A673 (cell line): ENCODE measurements around the gene CNNM1. TPM values are rescaled to one million over a fixed set of nuclear protein-coding genes. Genes with fewer than 3 reads are reported as not detected.
A peak's percentile ranks its signal among the peaks of the same experiment; 100 is the strongest.

Experiments
- BruUV-seq: library from RNA; stranded (reverse); fragments of 400-500 nt; replicated peaks from 2 replicates; lab custom pipeline; 2021; lab: Mats Ljungman, UMichigan
- CTCF ChIA-PET: fragments of 300-600 bp; sonication (Branson Sonifier 250); formaldehyde crosslinking; loops from one replicate; lab custom pipeline; 2022; ENCODE audit warnings: antibody characterized with exemption; lab: Charles Lee
- POLR2A ChIA-PET: fragments of 300-600 bp; sonication (Branson Sonifier 250); formaldehyde crosslinking; loops from one replicate; lab custom pipeline; 2022; ENCODE audit warnings: antibody characterized with exemption; ENCODE audit not compliant: low non-redundant PET; lab: Charles Lee
- DNase-seq: peaks from one replicate; pipeline ENCODE4 v3.0.0-alpha.2; 2015; ENCODE audit warnings: low spot score
- H3K27ac ChIP-seq: fragments of 200-600 bp; sonication (generic); 2 replicates; pipeline ENCODE4 v1.5.1; 2016; ENCODE audit warnings: mixed run types, low read depth, mild to moderate bottlenecking, mixed read lengths, antibody characterized with exemption, low read length; ENCODE audit not compliant: poor library complexity, severe bottlenecking
- H3K27me3 ChIP-seq: fragments of 200-600 bp; sonication (generic); replicated peaks from 2 replicates; pipeline ENCODE4 v1.6.1; 2017; ENCODE audit warnings: mixed run types, low read depth, mild to moderate bottlenecking, mixed read lengths, antibody characterized with exemption, low read length; ENCODE audit not compliant: insufficient read depth, poor library complexity
- H3K36me3 ChIP-seq: fragments of 200-600 bp; sonication (generic); 2 replicates; pipeline ENCODE4 v1.6.1; 2016; ENCODE audit warnings: mixed run types, mild to moderate bottlenecking, mixed read lengths, antibody characterized with exemption, low read length; ENCODE audit not compliant: insufficient read depth, poor library complexity, severe bottlenecking
- H3K4me1 ChIP-seq: fragments of 200-600 bp; sonication (generic); 2 replicates; pipeline ENCODE4 v1.6.1; 2017; ENCODE audit warnings: mixed run types, mild to moderate bottlenecking, mixed read lengths, antibody characterized with exemption, low read length; ENCODE audit not compliant: insufficient read depth, poor library complexity, severe bottlenecking
- H3K4me3 ChIP-seq: fragments of 200-600 bp; sonication (generic); 2 replicates; pipeline ENCODE4 v1.5.1; 2016; ENCODE audit warnings: low read depth, mixed run types, mild to moderate bottlenecking, mixed read lengths, low read length; ENCODE audit not compliant: poor library complexity, severe bottlenecking
- H3K9me3 ChIP-seq: fragments of 200-600 bp; sonication (generic); 2 replicates; pipeline ENCODE4 v1.6.1; 2016; ENCODE audit warnings: mixed run types, low read depth, mild to moderate bottlenecking, mixed read lengths, antibody characterized with exemption, low read length; ENCODE audit not compliant: poor library complexity, severe bottlenecking
- EZH2 ChIP-seq: fragments of 200-600 bp; sonication (generic); IDR thresholded peaks from 2 replicates; pipeline ENCODE4 v1.6.1; 2017; ENCODE audit warnings: borderline replicate concordance, low read depth, mild to moderate bottlenecking, mixed read lengths, antibody characterized with exemption, low read length; ENCODE audit not compliant: poor library complexity, severe bottlenecking
- intact Hi-C: fragments of 100-400 bp; cut with micrococcal nuclease; formaldehyde crosslinking; loops from one replicate; pipeline ENCODE4 v1.10.0; 2022; ENCODE audit not compliant: unreplicated experiment
- total RNA-seq: library from RNA; stranded (reverse); gene quantifications from 2 replicates; pipeline ENCODE4 v1.2.3, GENCODE V29; 2021
- TF ChIP-seq, protein P1 (sequence below): fragments of 300-800, 200-600 bp; sonication (generic); conservative IDR thresholded peaks from 2 replicates; pipeline ENCODE4 v1.5.1; 2017; ENCODE audit warnings: low read depth, mild to moderate bottlenecking, antibody characterized with exemption, low read length, moderate library complexity, mixed read lengths

CNNM1 gene
- total RNA-seq, 1 experiment from 2014 or later: 0.73 TPM

DNA sequence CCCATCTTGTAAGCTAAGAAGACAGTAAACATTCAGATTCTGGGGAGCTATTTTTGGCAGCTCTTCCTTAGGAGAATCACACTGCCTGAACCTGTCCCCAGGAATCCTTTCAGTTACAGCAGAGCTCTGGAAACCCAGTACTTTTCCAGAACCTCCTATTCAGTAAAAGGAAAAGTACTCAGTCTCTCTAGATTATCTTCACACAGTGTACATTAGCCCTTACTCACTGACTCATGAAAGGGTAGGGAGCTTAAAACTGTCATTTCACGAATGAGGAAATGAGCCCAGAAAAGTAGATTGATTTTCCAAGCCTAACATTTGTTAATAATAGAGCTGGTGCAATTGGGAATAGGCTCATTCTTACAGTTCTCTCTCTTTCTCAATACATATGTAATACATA, 3.9 kb upstream of the CNNM1 start:
- CTCF ChIA-PET: no interaction called here
- no peak overlapping the region for H3K27ac ChIP-seq
- H3K4me1 ChIP-seq: no peaks in the 10 kb centered on the region
- no peaks in the 10 kb centered on the region for H3K9me3 ChIP-seq
- intact Hi-C loops: no loop called here
- no peaks in the 10 kb centered on the region for H3K36me3 ChIP-seq
- peaks cover 45% of the 10 kb centered on the region for H3K27me3 ChIP-seq
- no TSS peak for BruUV-seq
- TF ChIP-seq, protein P1, sequence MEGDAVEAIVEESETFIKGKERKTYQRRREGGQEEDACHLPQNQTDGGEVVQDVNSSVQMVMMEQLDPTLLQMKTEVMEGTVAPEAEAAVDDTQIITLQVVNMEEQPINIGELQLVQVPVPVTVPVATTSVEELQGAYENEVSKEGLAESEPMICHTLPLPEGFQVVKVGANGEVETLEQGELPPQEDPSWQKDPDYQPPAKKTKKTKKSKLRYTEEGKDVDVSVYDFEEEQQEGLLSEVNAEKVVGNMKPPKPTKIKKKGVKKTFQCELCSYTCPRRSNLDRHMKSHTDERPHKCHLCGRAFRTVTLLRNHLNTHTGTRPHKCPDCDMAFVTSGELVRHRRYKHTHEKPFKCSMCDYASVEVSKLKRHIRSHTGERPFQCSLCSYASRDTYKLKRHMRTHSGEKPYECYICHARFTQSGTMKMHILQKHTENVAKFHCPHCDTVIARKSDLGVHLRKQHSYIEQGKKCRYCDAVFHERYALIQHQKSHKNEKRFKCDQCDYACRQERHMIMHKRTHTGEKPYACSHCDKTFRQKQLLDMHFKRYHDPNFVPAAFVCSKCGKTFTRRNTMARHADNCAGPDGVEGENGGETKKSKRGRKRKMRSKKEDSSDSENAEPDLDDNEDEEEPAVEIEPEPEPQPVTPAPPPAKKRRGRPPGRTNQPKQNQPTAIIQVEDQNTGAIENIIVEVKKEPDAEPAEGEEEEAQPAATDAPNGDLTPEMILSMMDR: no peak
- no peak for TF ChIP-seq EZH2
- POLR2A ChIA-PET: interaction anchor here (0.7 kb wide), 1 partner anchor 14 kb away, joined by 3 read pairs; no protein-coding TSS in a partner anchor
- no peak for DNase-seq
- H3K4me3 ChIP-seq: no peak overlapping the region

GRCh38 chr10:99326871-99327270, 2.3 kb upstream of the CNNM1 start:
- Histone ChIP-seq H3K9me3 (no peaks in the 10 kb centered on the region), H3K4me1 (no peaks in the 10 kb centered on the region), H3K27ac (no peak overlapping the region), H3K36me3 (no peaks in the 10 kb centered on the region), H3K4me3 (no peak overlapping the region), H3K27me3 (peaks cover 60% of the 10 kb centered on the region)
- BruUV-seq: no TSS peak
- intact Hi-C loops: no loop called here
- TF ChIP-seq, protein P1: no peak
- no peak for TF ChIP-seq EZH2
- ChIA-PET CTCF (no interaction called here), POLR2A (no interaction called here)
- no peak for DNase-seq

- Histone ChIP-seq H3K36me3 (no peaks in the 10 kb centered on the region), H3K27ac (no peak overlapping the region), H3K27me3 (peaks cover 64% of the 10 kb centered on the region), H3K4me1 (no peaks in the 10 kb centered on the region), H3K4me3 (peak overlapping the region; percentile 45), H3K9me3 (no peaks in the 10 kb centered on the region)
- POLR2A ChIA-PET: no interaction called here
- intact Hi-C loops: no loop called here
- no TSS peak for BruUV-seq
- no peak for TF ChIP-seq EZH2
- TF ChIP-seq, protein P1: no peak
- CTCF ChIA-PET: no interaction called here
- DNase-seq: no peak
Observed at GRCh38 chr10:99328579-99329303, 415 bp upstream of the CNNM1 start.
